Fibroblast of lung (primary cell): ENCODE measurements around the gene GRHL3. TPM values are rescaled to one million over a fixed set of nuclear protein-coding genes. Genes with fewer than 3 reads are reported as not detected.

Experiments
- DNase-seq, 2 donors: peaks; one replicate each; pipeline versions ENCODE4 v3.0.0 to v3.0.0-alpha.2; 2010; ENCODE audit warnings: low read depth in 2 of 2
- H2AFZ ChIP-seq: 2 replicates; pipeline ENCODE4 v1.5.1; 2012; ENCODE audit warnings: low read length, control low read depth, inconsistent platforms
- H3K27ac ChIP-seq: 2 replicates; pipeline ENCODE4 v1.5.1; 2011; ENCODE audit warnings: low read length, control low read depth; ENCODE audit not compliant: insufficient read depth
- H3K27me3 ChIP-seq: 2 replicates; pipeline ENCODE4 v1.5.1; 2011; ENCODE audit warnings: mild to moderate bottlenecking, low read length; ENCODE audit not compliant: control insufficient read depth, insufficient read depth
- H3K36me3 ChIP-seq: 2 replicates; pipeline ENCODE4 v1.5.1; 2011; ENCODE audit warnings: low read length; ENCODE audit not compliant: control insufficient read depth, insufficient read depth
- H3K4me1 ChIP-seq: 2 replicates; pipeline ENCODE4 v1.5.1; 2011; ENCODE audit warnings: low read length; ENCODE audit not compliant: control insufficient read depth, insufficient read depth; ENCODE audit errors: extremely low read depth
- H3K4me2 ChIP-seq: 2 replicates; pipeline ENCODE4 v1.5.1; 2011; ENCODE audit warnings: low read length, control low read depth; ENCODE audit not compliant: insufficient read depth; ENCODE audit errors: extremely low read depth
- H3K4me3 ChIP-seq, 4 experiments: fragments of 200-600 bp in 1 of 4; sonication (generic) in 1 of 4; replicated peaks in 1 of 4; 2 replicates each; pipeline ENCODE4 v1.5.1; 2011 to 2016; ENCODE audit warnings: low read length in 4 of 4, low read depth in 3 of 4, mild to moderate bottlenecking in 3 of 4, control low read depth in 2 of 4, inconsistent platforms in 1 of 4, mixed read lengths in 1 of 4; ENCODE audit not compliant: insufficient read depth in 1 of 4; ENCODE audit errors: control extremely low read depth in 1 of 4
- H3K79me2 ChIP-seq: 2 replicates; pipeline ENCODE4 v1.5.1; 2012; ENCODE audit warnings: mild to moderate bottlenecking, low read length, inconsistent platforms; ENCODE audit not compliant: control insufficient read depth, insufficient read depth
- H3K9ac ChIP-seq: 2 replicates; pipeline ENCODE4 v1.5.1; 2011; ENCODE audit warnings: mild to moderate bottlenecking, low read length, control low read depth; ENCODE audit not compliant: insufficient read depth
- H3K9me3 ChIP-seq: 2 replicates; pipeline ENCODE4 v1.5.1; 2012; ENCODE audit warnings: low read depth, low read length; ENCODE audit not compliant: control insufficient read depth, insufficient read depth
- H4K20me1 ChIP-seq: 2 replicates; pipeline ENCODE4 v1.5.1; 2011; ENCODE audit warnings: low read length; ENCODE audit not compliant: control insufficient read depth, insufficient read depth; ENCODE audit errors: extremely low read depth
- CTCF ChIP-seq, 2 donors: IDR thresholded peaks in 1 of 2; conservative IDR thresholded peaks in 1 of 2; 1 replicate in 1 of 2; 2 replicates in 1 of 2; pipeline ENCODE4 v1.5.1; 2011 to 2012; ENCODE audit warnings: low read length in 2 of 2, control low read depth in 1 of 2, inconsistent platforms in 1 of 2, low read depth in 1 of 2, mild to moderate bottlenecking in 1 of 2
- EZH2 ChIP-seq: IDR thresholded peaks from 2 replicates; pipeline ENCODE4 v1.5.1; 2012; ENCODE audit warnings: low read length, control low read depth, mild to moderate bottlenecking; ENCODE audit errors: missing control alignments
- polyA plus RNA-seq, 2 donors: library from polyadenylated mRNA; depleted of rRNA in 1 of 2; stranded (reverse) in 1 of 2; unstranded in 1 of 2; fragments of >200 nt; gene quantifications; 2 replicates each; pipeline ENCODE4 v1.2.1, GENCODE V29; 2011 to 2012; ENCODE audit warnings: missing spikeins in 1 of 2
- total RNA-seq: library from RNA; depleted of rRNA; stranded (reverse); fragments of >200 nt; gene quantifications from 2 replicates; pipeline ENCODE4 v1.2.1, GENCODE V29; 2014

Gene GRHL3
- total and polyA plus RNA-seq, 2 donors (not counting 1 experiment from before 2014, with no cell fraction given) = 0.03 TPM; not detected in 1

DNA sequence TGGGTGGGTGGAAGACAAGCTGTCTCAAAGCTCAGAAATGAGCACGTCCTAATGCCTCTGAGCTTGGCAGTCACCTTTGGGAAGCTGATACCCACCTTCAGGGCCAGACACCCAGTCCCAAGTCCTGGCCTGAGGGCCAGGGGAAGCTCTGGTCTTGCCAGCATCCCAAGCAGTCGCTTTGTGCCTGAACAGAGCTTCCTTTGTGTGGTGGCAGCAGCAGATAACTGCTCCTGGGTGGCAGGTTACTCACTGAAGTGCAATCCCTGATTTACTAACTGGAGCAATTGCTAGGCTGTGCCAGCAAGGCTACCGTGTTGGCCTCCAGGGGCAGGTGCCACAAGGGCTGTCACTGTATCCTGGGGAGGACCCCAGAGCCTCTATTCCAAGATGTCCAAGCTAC, 40.4 kb upstream of the GRHL3 start:
- Histone ChIP-seq H3K4me1 (no peaks in the 10 kb centered on the region), H3K36me3 (no peaks in the 10 kb centered on the region), H3K79me2 (no peaks in the 10 kb centered on the region), H3K9ac (no peak overlapping the region), H4K20me1 (no peaks in the 10 kb centered on the region), H3K9me3 (no peaks in the 10 kb centered on the region), H3K4me3 (no peak overlapping the region), H3K27me3 (peaks cover 5% of the 10 kb centered on the region), H2AFZ (no peak overlapping the region), H3K4me2 (no peak overlapping the region), H3K27ac (no peak overlapping the region)
- no peak for DNase-seq
- TF ChIP-seq EZH2 = no peak

- Histone ChIP-seq H3K4me1 (no peaks in the 10 kb centered on the region), H3K79me2 (no peaks in the 10 kb centered on the region), H2AFZ (no peak overlapping the region), H3K27ac (no peak overlapping the region), H3K4me2 (no peak overlapping the region), H4K20me1 (no peaks in the 10 kb centered on the region), H3K9ac (no peak overlapping the region), H3K4me3 (no peak overlapping the region), H3K27me3 (peaks cover 5% of the 10 kb centered on the region), H3K9me3 (no peaks in the 10 kb centered on the region), H3K36me3 (no peaks in the 10 kb centered on the region)
- DNase-seq = no peak
- TF ChIP-seq CTCF (conservative IDR thresholded peaks at IDR 0.05 in 1 of 2, IDR thresholded peaks at IDR 0.05 in 1 of 2; ENCODE audit: low read depth in 1 of 2, low read length in 2 of 2) = no peak
- no peak for TF ChIP-seq EZH2
Observed at GRCh38 chr1:24279590-24280232, 39.4 kb upstream of the GRHL3 start.

- Histone ChIP-seq H3K9ac (no peak overlapping the region), H3K4me1 (no peaks in the 10 kb centered on the region), H3K36me3 (no peaks in the 10 kb centered on the region), H3K79me2 (no peaks in the 10 kb centered on the region), H3K27ac (no peak overlapping the region), H3K4me2 (no peak overlapping the region), H3K27me3 (peaks cover 5% of the 10 kb centered on the region), H2AFZ (no peak overlapping the region), H4K20me1 (no peaks in the 10 kb centered on the region), H3K9me3 (no peaks in the 10 kb centered on the region), H3K4me3 (no peak overlapping the region)
- no peak for DNase-seq
- TF ChIP-seq CTCF (conservative IDR thresholded peaks at IDR 0.05 in 1 of 2, IDR thresholded peaks at IDR 0.05 in 1 of 2; ENCODE audit: low read depth in 1 of 2, low read length in 2 of 2) (no peak), EZH2 (no peak)
Observed at GRCh38 chr1:24281591-24281990, 37.6 kb upstream of the GRHL3 start.
